Lower leg skin (tissue), 3 donors: ENCODE results near the gene POLD1.

ENCODE experiments used
- CTCF ChIP-seq, 3 donors: fragments of 450-650 bp; IDR thresholded peaks; one replicate each; pipeline ENCODE4 v1.5.1; 2016; ENCODE audit warnings: antibody characterized with exemption in 3 of 3, mild to moderate bottlenecking in 3 of 3, moderate library complexity in 2 of 3
- POLR2A ChIP-seq, 2 donors: fragments of 450-650 bp; IDR thresholded peaks; one replicate each; pipeline ENCODE4 v1.6.1; 2016 to 2017; ENCODE audit warnings: antibody characterized with exemption in 2 of 2, mild to moderate bottlenecking in 1 of 2, moderate library complexity in 1 of 2

- TF ChIP-seq CTCF (IDR thresholded peaks at IDR 0.05) (no peak), POLR2A (IDR thresholded peaks at IDR 0.05) (no peak)
These were observed 21.3 kb upstream of the POLD1 start for GRCh38 chr19:50362656-50363424.
